Measurements from ENCODE around the gene AIFM2.

The AIFM2 gene

GRCh38 chr10:70145666-70146488 lies 13.3 kb upstream of the AIFM2 start:
- peak overlapping the region; percentile 77 for H3K27ac ChIP-seq
- peak overlapping the region; percentile 74 for H3K4me3 ChIP-seq (ENCODE audit: low read depth, low read length)
- peak; percentile 54 for DNase-seq
- TF ChIP-seq, protein P1, sequence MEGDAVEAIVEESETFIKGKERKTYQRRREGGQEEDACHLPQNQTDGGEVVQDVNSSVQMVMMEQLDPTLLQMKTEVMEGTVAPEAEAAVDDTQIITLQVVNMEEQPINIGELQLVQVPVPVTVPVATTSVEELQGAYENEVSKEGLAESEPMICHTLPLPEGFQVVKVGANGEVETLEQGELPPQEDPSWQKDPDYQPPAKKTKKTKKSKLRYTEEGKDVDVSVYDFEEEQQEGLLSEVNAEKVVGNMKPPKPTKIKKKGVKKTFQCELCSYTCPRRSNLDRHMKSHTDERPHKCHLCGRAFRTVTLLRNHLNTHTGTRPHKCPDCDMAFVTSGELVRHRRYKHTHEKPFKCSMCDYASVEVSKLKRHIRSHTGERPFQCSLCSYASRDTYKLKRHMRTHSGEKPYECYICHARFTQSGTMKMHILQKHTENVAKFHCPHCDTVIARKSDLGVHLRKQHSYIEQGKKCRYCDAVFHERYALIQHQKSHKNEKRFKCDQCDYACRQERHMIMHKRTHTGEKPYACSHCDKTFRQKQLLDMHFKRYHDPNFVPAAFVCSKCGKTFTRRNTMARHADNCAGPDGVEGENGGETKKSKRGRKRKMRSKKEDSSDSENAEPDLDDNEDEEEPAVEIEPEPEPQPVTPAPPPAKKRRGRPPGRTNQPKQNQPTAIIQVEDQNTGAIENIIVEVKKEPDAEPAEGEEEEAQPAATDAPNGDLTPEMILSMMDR (IDR thresholded peaks at IDR 0.05; ENCODE audit: low read depth, low read length) = peak; percentile 70
- no peaks in the 10 kb centered on the region for H3K27me3 ChIP-seq (ENCODE audit: insufficient read depth, low read depth, severe bottlenecking)
- no peaks in the 10 kb centered on the region for H3K9me3 ChIP-seq (ENCODE audit: severe bottlenecking)
- peaks cover 4% of the 10 kb centered on the region; the same call in 1 of the 2 replicates for H3K36me3 ChIP-seq

GRCh38 chr10:70145166-70145665 lies 12.6 kb upstream of the AIFM2 start:
- TF ChIP-seq, protein P1 (IDR thresholded peaks at IDR 0.05; ENCODE audit: low read depth, low read length) = no peak
- no peaks in the 10 kb centered on the region for H3K27me3 ChIP-seq (ENCODE audit: insufficient read depth, low read depth, severe bottlenecking)
- peak overlapping the region; percentile 77 for H3K27ac ChIP-seq
- H3K4me3 ChIP-seq (ENCODE audit: low read depth, low read length) = peak overlapping the region; percentile 74
- no peaks in the 10 kb centered on the region; the same call in 1 of the 2 replicates for H3K36me3 ChIP-seq
- no peaks in the 10 kb centered on the region for H3K9me3 ChIP-seq (ENCODE audit: severe bottlenecking)
- no peak for DNase-seq

- TF ChIP-seq, protein P1 (IDR thresholded peaks at IDR 0.05; ENCODE audit: low read depth, low read length) = no peak
These were observed 11.9 kb upstream of the AIFM2 start for GRCh38 chr10:70144372-70145110.

GRCh38 chr10:70142555-70142954 lies 9.9 kb upstream of the AIFM2 start:
- Histone ChIP-seq H3K27ac (no peak overlapping the region), H3K27me3 (ENCODE audit: insufficient read depth, low read depth, severe bottlenecking) (no peaks in the 10 kb centered on the region), H3K36me3 (no peaks in the 10 kb centered on the region), H3K9me3 (ENCODE audit: severe bottlenecking) (no peaks in the 10 kb centered on the region), H3K4me3 (ENCODE audit: low read depth, low read length) (no peak overlapping the region)
- TF ChIP-seq, protein P1 (IDR thresholded peaks at IDR 0.05; ENCODE audit: low read depth, low read length) = no peak
- DNase-seq = no peak

More at GRCh38 chr10:70144372-70145110, 11.9 kb upstream of the AIFM2 start:
- Histone ChIP-seq H3K4me3 (ENCODE audit: low read depth, low read length) (no peak overlapping the region), H3K27me3 (ENCODE audit: insufficient read depth, low read depth, severe bottlenecking) (no peaks in the 10 kb centered on the region), H3K36me3 (no peaks in the 10 kb centered on the region; the same call in 1 of the 2 replicates), H3K27ac (no peak overlapping the region), H3K9me3 (ENCODE audit: severe bottlenecking) (no peaks in the 10 kb centered on the region)
- no peak for DNase-seq

GRCh38 chr10:70140297-70140696 lies 7.7 kb upstream of the AIFM2 start:
- Histone ChIP-seq H3K36me3 (no peaks in the 10 kb centered on the region), H3K9me3 (ENCODE audit: severe bottlenecking) (no peaks in the 10 kb centered on the region), H3K4me3 (ENCODE audit: low read depth, low read length) (no peak overlapping the region), H3K27me3 (ENCODE audit: insufficient read depth, low read depth, severe bottlenecking) (no peaks in the 10 kb centered on the region), H3K27ac (no peak overlapping the region)
- TF ChIP-seq, protein P1 (IDR thresholded peaks at IDR 0.05; ENCODE audit: low read depth, low read length) = no peak
- DNase-seq = no peak

All from WERI-Rb-1 (cell line).